ENCODE results near the gene GRB10.
A peak's percentile ranks its signal among the peaks of the same experiment; 100 is the strongest.

GRB10 gene

GRCh38 chr7:50782375-50783208 lies at the start of gene GRB10:
Gene GRB10, minus strand, starts transcription at chr7:50782896. Its CDS starts 50,574 bp downstream, at chr7:50732322.
- peak; percentile 10 for DNase-seq

- DNase-seq, result no peak
Observed at GRCh38 chr7:50828801-50829200, 46.1 kb upstream of the GRB10 start.

- DNase-seq, result no peak
Observed at GRCh38 chr7:50828116-50828515, 45.4 kb upstream of the GRB10 start.

- DNase-seq, result no peak
Observed at GRCh38 chr7:50827281-50827680, 44.6 kb upstream of the GRB10 start.

GRCh38 chr7:50826371-50827172 lies 43.9 kb upstream of the GRB10 start:
- no peak for DNase-seq

GRCh38 chr7:50825465-50825864 lies 42.8 kb upstream of the GRB10 start:
- no peak for DNase-seq

GRCh38 chr7:50824882-50825281 lies 42.2 kb upstream of the GRB10 start:
- DNase-seq, result no peak

GRCh38 chr7:50822706-50823105 lies 40.0 kb upstream of the GRB10 start:
- DNase-seq, result no peak

GRCh38 chr7:50822110-50822509 lies 39.4 kb upstream of the GRB10 start:
- DNase-seq, result no peak

- DNase-seq, result no peak
Observed at GRCh38 chr7:50821457-50822008, 38.8 kb upstream of the GRB10 start.

GRCh38 chr7:50818324-50818723 lies 35.6 kb upstream of the GRB10 start:
- DNase-seq, result no peak

- DNase-seq, result no peak
Observed at GRCh38 chr7:50817561-50817960, 34.9 kb upstream of the GRB10 start.

- DNase-seq, result no peak
Observed at GRCh38 chr7:50815138-50815537, 32.4 kb upstream of the GRB10 start.

- no peak for DNase-seq
Observed at GRCh38 chr7:50814166-50814565, 31.5 kb upstream of the GRB10 start.

- DNase-seq, result no peak
Observed at GRCh38 chr7:50812841-50813475, 30.3 kb upstream of the GRB10 start.

GRCh38 chr7:50812094-50812493 lies 29.4 kb upstream of the GRB10 start:
- no peak for DNase-seq

- no peak for DNase-seq
Observed at GRCh38 chr7:50808282-50808888, 25.7 kb upstream of the GRB10 start.

- no peak for DNase-seq
Observed at GRCh38 chr7:50807026-50807730, 24.5 kb upstream of the GRB10 start.

GRCh38 chr7:50806143-50806542 lies 23.4 kb upstream of the GRB10 start:
- DNase-seq, result no peak

GRCh38 chr7:50805447-50806125 lies 22.9 kb upstream of the GRB10 start:
- DNase-seq, result no peak
